H1 (cell line): ENCODE results near the gene PPP1R13B.

Experiments used
- BACH1 ChIP-seq: IDR thresholded peaks from 2 replicates; pipeline ENCODE4 v1.6.1; 2012; ENCODE audit warnings: low read length, improper control_type of control experiment
- BRCA1 ChIP-seq: IDR thresholded peaks from 2 replicates; pipeline ENCODE4 v1.6.1; 2012; ENCODE audit warnings: low read depth, low read length, improper control_type of control experiment
- CEBPB ChIP-seq: IDR thresholded peaks from 2 replicates; pipeline ENCODE4 v1.6.1; 2012; ENCODE audit warnings: low read depth, low read length
- HDAC2 ChIP-seq, 2 experiments: fragments of 300-600 bp in 1 of 2; sonication (generic) in 1 of 2; IDR thresholded peaks; 2 replicates each; pipeline ENCODE4 v1.6.1; 2011 to 2012; ENCODE audit warnings: low read depth in 2 of 2, low read length in 2 of 2, mild to moderate bottlenecking in 2 of 2, moderate library complexity in 2 of 2, borderline replicate concordance in 1 of 2, inconsistent platforms in 1 of 2
- JUN ChIP-seq: IDR thresholded peaks from 2 replicates; pipeline ENCODE4 v1.6.1; 2011; ENCODE audit warnings: low read depth, mild to moderate bottlenecking, improper control_type of control experiment, low read length
- RAD21 ChIP-seq, 2 experiments: IDR thresholded peaks in 1 of 2; conservative IDR thresholded peaks in 1 of 2; 2 replicates each; pipeline ENCODE4 v1.6.1; 2011; ENCODE audit warnings: low read depth in 2 of 2, low read length in 2 of 2, improper control_type of control experiment in 1 of 2, inconsistent platforms in 1 of 2, mild to moderate bottlenecking in 1 of 2, moderate library complexity in 1 of 2
- SP2 ChIP-seq: IDR thresholded peaks from 2 replicates; pipeline ENCODE4 v1.6.1; 2012; ENCODE audit warnings: mild to moderate bottlenecking, low read length, inconsistent platforms
- SP4 ChIP-seq: IDR thresholded peaks from 2 replicates; pipeline ENCODE4 v1.6.1; 2012; ENCODE audit warnings: low read length, inconsistent platforms
- TEAD4 ChIP-seq: IDR thresholded peaks from 2 replicates; pipeline ENCODE4 v1.6.1; 2012; ENCODE audit warnings: low read depth, low read length, inconsistent platforms, mixed read lengths
- TF ChIP-seq, protein P1 (sequence below), 3 experiments: IDR thresholded peaks; 1 replicate in 2 of 3; 2 replicates in 1 of 3; pipeline versions ENCODE4 v1.5.1 to v1.6.1; 2011; ENCODE audit warnings: low read length in 3 of 3, mild to moderate bottlenecking in 3 of 3, inconsistent platforms in 2 of 3, low read depth in 1 of 3, moderate library complexity in 1 of 3; ENCODE audit not compliant: insufficient read depth in 1 of 3; ENCODE audit errors: control extremely low read depth in 1 of 3
- TF ChIP-seq, protein P2 (sequence below): IDR thresholded peaks from 2 replicates; pipeline ENCODE4 v1.6.1; 2012; ENCODE audit warnings: inconsistent platforms

DNA sequence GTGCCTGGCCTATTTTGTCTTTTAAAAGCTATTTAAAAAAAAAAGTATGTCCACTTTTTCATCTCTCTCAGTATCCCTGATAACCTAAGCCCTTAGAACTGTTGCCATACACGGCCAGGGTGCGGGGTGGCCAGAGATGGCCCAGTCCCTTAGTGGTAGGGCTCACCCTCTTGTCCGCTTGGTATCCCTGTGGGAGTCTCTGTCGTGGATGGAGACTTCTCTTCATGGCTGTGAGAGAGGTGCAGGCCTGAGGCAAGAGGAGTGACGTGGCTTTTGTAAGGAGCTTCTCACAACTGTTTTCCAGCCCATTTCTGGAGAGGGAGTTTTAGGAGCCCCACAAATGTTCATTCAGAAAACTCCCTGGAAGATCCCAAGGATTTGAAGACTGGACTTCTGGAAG is 158.9 kb downstream of the PPP1R13B start:
- TF ChIP-seq HDAC2 (IDR thresholded peaks at IDR 0.05; ENCODE audit: borderline replicate concordance in 1 of 2, low read depth in 2 of 2, low read length in 2 of 2) (no peak), JUN (no peak), TEAD4 (no peak), SP2 (no peak), RAD21 (IDR thresholded peaks at IDR 0.05 in 1 of 2, conservative IDR thresholded peaks at IDR 0.05 in 1 of 2; ENCODE audit: low read depth in 2 of 2, low read length in 2 of 2) (no peak), BRCA1 (no peak), CEBPB (no peak), SP4 (no peak), BACH1 (no peak)
- TF ChIP-seq, protein P1, sequence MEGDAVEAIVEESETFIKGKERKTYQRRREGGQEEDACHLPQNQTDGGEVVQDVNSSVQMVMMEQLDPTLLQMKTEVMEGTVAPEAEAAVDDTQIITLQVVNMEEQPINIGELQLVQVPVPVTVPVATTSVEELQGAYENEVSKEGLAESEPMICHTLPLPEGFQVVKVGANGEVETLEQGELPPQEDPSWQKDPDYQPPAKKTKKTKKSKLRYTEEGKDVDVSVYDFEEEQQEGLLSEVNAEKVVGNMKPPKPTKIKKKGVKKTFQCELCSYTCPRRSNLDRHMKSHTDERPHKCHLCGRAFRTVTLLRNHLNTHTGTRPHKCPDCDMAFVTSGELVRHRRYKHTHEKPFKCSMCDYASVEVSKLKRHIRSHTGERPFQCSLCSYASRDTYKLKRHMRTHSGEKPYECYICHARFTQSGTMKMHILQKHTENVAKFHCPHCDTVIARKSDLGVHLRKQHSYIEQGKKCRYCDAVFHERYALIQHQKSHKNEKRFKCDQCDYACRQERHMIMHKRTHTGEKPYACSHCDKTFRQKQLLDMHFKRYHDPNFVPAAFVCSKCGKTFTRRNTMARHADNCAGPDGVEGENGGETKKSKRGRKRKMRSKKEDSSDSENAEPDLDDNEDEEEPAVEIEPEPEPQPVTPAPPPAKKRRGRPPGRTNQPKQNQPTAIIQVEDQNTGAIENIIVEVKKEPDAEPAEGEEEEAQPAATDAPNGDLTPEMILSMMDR (IDR thresholded peaks at IDR 0.05; ENCODE audit: control extremely low read depth in 1 of 3, insufficient read depth in 1 of 3, low read depth in 1 of 3, low read length in 3 of 3): no peak
- TF ChIP-seq, protein P2, sequence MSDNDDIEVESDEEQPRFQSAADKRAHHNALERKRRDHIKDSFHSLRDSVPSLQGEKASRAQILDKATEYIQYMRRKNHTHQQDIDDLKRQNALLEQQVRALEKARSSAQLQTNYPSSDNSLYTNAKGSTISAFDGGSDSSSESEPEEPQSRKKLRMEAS: no peak
